ENCODE measurements around the gene SLC48A1. TPM values are rescaled to one million over a fixed set of nuclear protein-coding genes. Genes with fewer than 3 reads are reported as not detected.

The SLC48A1 gene
- polyA plus RNA-seq, 1 donor from 2014 or later, result 8.0 TPM

- no peak overlapping the region for H3K4me3 ChIP-seq (ENCODE audit: low read length)
- TF ChIP-seq SMC3 (conservative IDR thresholded peaks at IDR 0.05; ENCODE audit: poor library complexity) (no peak), RAD21 (conservative IDR thresholded peaks at IDR 0.05) (no peak), MXI1 (conservative IDR thresholded peaks at IDR 0.05; ENCODE audit: poor library complexity, severe bottlenecking) (no peak), EP300 (conservative IDR thresholded peaks at IDR 0.05; ENCODE audit: poor library complexity, severe bottlenecking) (no peak), REST (IDR thresholded peaks at IDR 0.05; ENCODE audit: borderline replicate concordance) (no peak), TAF1 (IDR thresholded peaks at IDR 0.05; ENCODE audit: low read depth) (no peak), EZH2 (IDR thresholded peaks at IDR 0.05; ENCODE audit: borderline replicate concordance, insufficient read depth, low read length, poor library complexity, severe bottlenecking) (no peak), POLR2AphosphoS5 (IDR thresholded peaks at IDR 0.05) (no peak)
- H3K9me3 ChIP-seq (ENCODE audit: low read length), result no peaks in the 10 kb centered on the region
- H3K27me3 ChIP-seq (ENCODE audit: insufficient read depth, low read depth, low read length), result no peaks in the 10 kb centered on the region
- H3K9ac ChIP-seq (ENCODE audit: low read length), result no peak overlapping the region
- H2AFZ ChIP-seq (ENCODE audit: low read depth, low read length), result no peak overlapping the region
- H4K20me1 ChIP-seq (ENCODE audit: insufficient read depth), result no peaks in the 10 kb centered on the region
- no peaks in the 10 kb centered on the region for H3K36me3 ChIP-seq (ENCODE audit: insufficient read depth, low read length)
- no peaks in the 10 kb centered on the region for H3F3A ChIP-seq (ENCODE audit: insufficient read depth, low read length, poor library complexity, severe bottlenecking)
- no peak overlapping the region for H3K4me2 ChIP-seq (ENCODE audit: low read length)
- no peaks in the 10 kb centered on the region for H3K9me2 ChIP-seq (ENCODE audit: insufficient read depth, low read length)
- H3K79me2 ChIP-seq (replicated peaks; ENCODE audit: insufficient read depth, low read length), result no peaks in the 10 kb centered on the region
- no peak overlapping the region for H3K27ac ChIP-seq (ENCODE audit: low read length)
Measured at GRCh38 chr12:47732504-47732903, 40.5 kb upstream of the SLC48A1 start.

- no peak overlapping the region for H2AFZ ChIP-seq (ENCODE audit: low read depth, low read length)
- H3K27me3 ChIP-seq (ENCODE audit: insufficient read depth, low read depth, low read length), result no peaks in the 10 kb centered on the region
- H3K9ac ChIP-seq (ENCODE audit: low read length), result no peak overlapping the region
- H3K36me3 ChIP-seq (ENCODE audit: insufficient read depth, low read length), result no peaks in the 10 kb centered on the region
- no peaks in the 10 kb centered on the region for H3K79me2 ChIP-seq (replicated peaks; ENCODE audit: insufficient read depth, low read length)
- no peaks in the 10 kb centered on the region for H3F3A ChIP-seq (ENCODE audit: insufficient read depth, low read length, poor library complexity, severe bottlenecking)
- H3K9me3 ChIP-seq (ENCODE audit: low read length), result no peaks in the 10 kb centered on the region
- no peaks in the 10 kb centered on the region for H4K20me1 ChIP-seq (ENCODE audit: insufficient read depth)
- no peak overlapping the region for H3K27ac ChIP-seq (ENCODE audit: low read length)
- H3K9me2 ChIP-seq (ENCODE audit: insufficient read depth, low read length), result no peaks in the 10 kb centered on the region
- H3K4me3 ChIP-seq (ENCODE audit: low read length), result no peak overlapping the region
- no peak overlapping the region for H3K4me2 ChIP-seq (ENCODE audit: low read length)
- no peak for TF ChIP-seq REST (IDR thresholded peaks at IDR 0.05; ENCODE audit: borderline replicate concordance)
- TF ChIP-seq POLR2AphosphoS5 (IDR thresholded peaks at IDR 0.05), result no peak
- TF ChIP-seq MXI1 (conservative IDR thresholded peaks at IDR 0.05; ENCODE audit: poor library complexity, severe bottlenecking), result no peak
- TF ChIP-seq RAD21 (conservative IDR thresholded peaks at IDR 0.05), result no peak
- TF ChIP-seq EZH2 (IDR thresholded peaks at IDR 0.05; ENCODE audit: borderline replicate concordance, insufficient read depth, low read length, poor library complexity, severe bottlenecking), result no peak
- TF ChIP-seq SMC3 (conservative IDR thresholded peaks at IDR 0.05; ENCODE audit: poor library complexity), result no peak
- TF ChIP-seq TAF1 (IDR thresholded peaks at IDR 0.05; ENCODE audit: low read depth), result no peak
- no peak for TF ChIP-seq EP300 (conservative IDR thresholded peaks at IDR 0.05; ENCODE audit: poor library complexity, severe bottlenecking)
Measured at GRCh38 chr12:47733142-47733541, 39.9 kb upstream of the SLC48A1 start.
